ENCODE data around the gene RNASEH2C. TPM values are rescaled to one million over a fixed set of nuclear protein-coding genes. Genes with fewer than 3 reads are reported as not detected.
A peak's percentile ranks its signal among the peaks of the same experiment; 100 is the strongest.

Gene RNASEH2C
- total RNA-seq, 1 experiment from 2014 or later: 107 TPM

DNA sequence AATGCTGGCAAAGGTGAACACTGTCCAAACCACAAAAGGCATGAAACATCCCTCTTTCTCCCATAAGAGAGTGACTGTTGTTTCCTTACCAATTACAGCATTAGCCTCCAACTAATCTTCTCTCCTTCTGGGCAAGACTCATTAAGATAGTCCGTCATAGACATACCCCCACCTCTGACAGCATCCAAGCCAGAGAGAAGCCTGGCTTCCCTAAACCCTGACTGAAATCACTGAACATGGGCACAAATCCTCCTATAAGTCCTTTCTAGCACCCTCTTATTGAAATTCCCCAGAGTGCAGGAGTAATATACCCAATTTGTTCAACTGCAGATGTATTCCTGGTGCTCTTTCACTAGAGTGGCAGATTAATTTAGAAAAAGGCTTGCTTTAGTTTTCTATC is 1.7 kb upstream of the RNASEH2C start:
- in situ Hi-C loops (cut with HindIII; ENCODE audit: low pct_unique_long_range_greater_than_20kb, low sequenced_read_pairs): no loop called here
- peaks cover 11% of the 10 kb centered on the region; the same call in 1 of the 2 replicates for H3K36me3 ChIP-seq (ENCODE audit: control insufficient read depth, insufficient read depth, low read length)
- intact Hi-C loops (cut with micrococcal nuclease; ENCODE audit: unreplicated experiment): no loop called here
- TF ChIP-seq SIN3A (IDR thresholded peaks at IDR 0.05; ENCODE audit: borderline replicate concordance, insufficient read depth, low read depth, low read length): no peak
- TF ChIP-seq, protein P1, sequence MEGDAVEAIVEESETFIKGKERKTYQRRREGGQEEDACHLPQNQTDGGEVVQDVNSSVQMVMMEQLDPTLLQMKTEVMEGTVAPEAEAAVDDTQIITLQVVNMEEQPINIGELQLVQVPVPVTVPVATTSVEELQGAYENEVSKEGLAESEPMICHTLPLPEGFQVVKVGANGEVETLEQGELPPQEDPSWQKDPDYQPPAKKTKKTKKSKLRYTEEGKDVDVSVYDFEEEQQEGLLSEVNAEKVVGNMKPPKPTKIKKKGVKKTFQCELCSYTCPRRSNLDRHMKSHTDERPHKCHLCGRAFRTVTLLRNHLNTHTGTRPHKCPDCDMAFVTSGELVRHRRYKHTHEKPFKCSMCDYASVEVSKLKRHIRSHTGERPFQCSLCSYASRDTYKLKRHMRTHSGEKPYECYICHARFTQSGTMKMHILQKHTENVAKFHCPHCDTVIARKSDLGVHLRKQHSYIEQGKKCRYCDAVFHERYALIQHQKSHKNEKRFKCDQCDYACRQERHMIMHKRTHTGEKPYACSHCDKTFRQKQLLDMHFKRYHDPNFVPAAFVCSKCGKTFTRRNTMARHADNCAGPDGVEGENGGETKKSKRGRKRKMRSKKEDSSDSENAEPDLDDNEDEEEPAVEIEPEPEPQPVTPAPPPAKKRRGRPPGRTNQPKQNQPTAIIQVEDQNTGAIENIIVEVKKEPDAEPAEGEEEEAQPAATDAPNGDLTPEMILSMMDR (IDR thresholded peaks at IDR 0.05): no peak
- no peak for TF ChIP-seq TCF7L2 (IDR thresholded peaks at IDR 0.05; ENCODE audit: low read depth, low read length)
- no peak overlapping the region for H3K27ac ChIP-seq (ENCODE audit: low read length)
- ChIA-PET POLR2A (no interaction called here), CTCF (no interaction called here)
- H3K4me1 ChIP-seq (ENCODE audit: control insufficient read depth, insufficient read depth, low read length): peaks cover 14% of the 10 kb centered on the region
- H3K4me3 ChIP-seq (ENCODE audit: low read depth in 2 of 2, low read length in 2 of 2): no peak overlapping the region
- no peaks in the 10 kb centered on the region for H3K9me3 ChIP-seq (ENCODE audit: control insufficient read depth, insufficient read depth, low read depth, low read length)
- no TSS peak for BruUV-seq (replicated peaks)
- DNase-seq (ENCODE audit: low read depth, low spot score): no peak
- no peak for ATAC-seq
- H3K27me3 ChIP-seq (ENCODE audit: control insufficient read depth, insufficient read depth, low read length): no peaks in the 10 kb centered on the region

DNA sequence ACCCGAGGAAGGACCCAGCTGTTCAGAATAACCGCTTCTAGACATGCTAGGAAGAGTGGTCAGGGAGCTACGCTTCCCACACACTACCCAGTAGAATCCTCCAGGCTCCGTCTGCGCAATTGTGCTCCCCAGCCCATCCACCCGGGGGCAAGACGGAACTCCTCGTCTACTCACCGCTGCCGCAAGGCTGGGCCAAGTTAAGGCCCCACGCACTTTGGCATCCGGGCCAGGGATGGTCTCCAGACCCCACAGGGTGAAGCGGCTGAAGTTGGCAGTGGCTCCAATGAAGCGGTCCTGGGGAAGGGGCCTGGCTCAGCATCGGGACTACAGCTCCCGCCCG is 757 bp downstream of the RNASEH2C start:
- Histone ChIP-seq H3K9me3 (ENCODE audit: control insufficient read depth, insufficient read depth, low read depth, low read length) (no peaks in the 10 kb centered on the region), H3K36me3 (ENCODE audit: control insufficient read depth, insufficient read depth, low read length) (peaks cover 13% of the 10 kb centered on the region; the same call in 1 of the 2 replicates), H3K27ac (ENCODE audit: low read length) (peak overlapping the region; percentile 83), H3K27me3 (ENCODE audit: control insufficient read depth, insufficient read depth, low read length) (no peaks in the 10 kb centered on the region), H3K4me1 (ENCODE audit: control insufficient read depth, insufficient read depth, low read length) (peaks cover 14% of the 10 kb centered on the region), H3K4me3 (ENCODE audit: low read depth in 2 of 2, low read length in 2 of 2) (peak overlapping the region; percentile 72 to 82)
- ATAC-seq (peak; percentile 51), DNase-seq (ENCODE audit: low read depth, low spot score) (no peak)
- ChIA-PET POLR2A (no interaction called here), CTCF (interaction anchor here (1.1 to 2.1 kb wide), 2 partner anchors 14 to 60 kb away, joined by 3 to 8 read pairs; no protein-coding TSS in a partner anchor)
- BruUV-seq (replicated peaks): no TSS peak
- TF ChIP-seq, protein P1 (IDR thresholded peaks at IDR 0.05): no peak
- TF ChIP-seq POLR2AphosphoS5 (IDR thresholded peaks at IDR 0.05; ENCODE audit: low read depth, low read length) (no peak), TCF7L2 (IDR thresholded peaks at IDR 0.05; ENCODE audit: low read depth, low read length) (no peak), REST (IDR thresholded peaks at IDR 0.05; ENCODE audit: insufficient read depth in 1 of 2, low read depth in 2 of 2, low read length in 1 of 2) (no peak), SIN3A (IDR thresholded peaks at IDR 0.05; ENCODE audit: borderline replicate concordance, insufficient read depth, low read depth, low read length) (no peak)
- intact Hi-C loops (cut with micrococcal nuclease; ENCODE audit: unreplicated experiment): no loop called here
- in situ Hi-C loops (cut with HindIII; ENCODE audit: low pct_unique_long_range_greater_than_20kb, low sequenced_read_pairs): no loop called here

Data from Panc1 (cell line).